Esophagus muscularis mucosa (tissue), 4 donors: Measurements from ENCODE around the gene MGAT1. TPM values are rescaled to one million over a fixed set of nuclear protein-coding genes. Genes with fewer than 3 reads are reported as not detected.

Source experiments
- DNase-seq: peaks from one replicate; pipeline ENCODE4 v3.0.0-alpha.2; 2017; ENCODE audit errors: extremely low spot score
- H3K27ac ChIP-seq, 4 donors: fragments of 200-600 bp; sonication (generic); replicated peaks in 1 of 4; 1 replicate in 3 of 4; 2 replicates in 1 of 4; pipeline ENCODE4 v1.5.1; 2016 to 2019; ENCODE audit warnings: mild to moderate bottlenecking in 1 of 4
- H3K27me3 ChIP-seq, 4 donors: fragments of 200-600 bp; sonication (generic); one replicate each; pipeline versions ENCODE4 v1.5.1 to v1.6.0; 2016 to 2019
- H3K36me3 ChIP-seq, 4 donors: fragments of 200-600 bp; sonication (generic); one replicate each; pipeline ENCODE4 v1.5.1; 2016 to 2019
- H3K4me1 ChIP-seq, 4 donors: fragments of 200-600 bp; sonication (generic); one replicate each; pipeline ENCODE4 v1.5.1; 2016 to 2019
- H3K4me3 ChIP-seq, 4 donors: fragments of 200-600 bp; sonication (generic); 1 replicate in 2 of 4; 2 replicates in 2 of 4; pipeline ENCODE4 v1.5.1; 2016 to 2019; ENCODE audit warnings: mild to moderate bottlenecking in 4 of 4, moderate library complexity in 1 of 4
- H3K9me3 ChIP-seq, 4 donors: fragments of 200-600 bp; sonication (generic); 1 replicate in 3 of 4; 2 replicates in 1 of 4; pipeline ENCODE4 v1.5.1; 2016 to 2019
- EP300 ChIP-seq: sonication (generic); formaldehyde crosslinking; IDR thresholded peaks from one replicate; pipeline ENCODE4 v1.6.1; 2017; ENCODE audit warnings: antibody characterized with exemption
- POLR2A ChIP-seq: fragments of 450-650 bp; IDR thresholded peaks from one replicate; pipeline ENCODE4 v1.6.1; 2017; ENCODE audit warnings: antibody characterized with exemption, moderate library complexity, mild to moderate bottlenecking, low read depth
- POLR2AphosphoS5 ChIP-seq, 2 donors: sonication (generic); formaldehyde crosslinking; IDR thresholded peaks; one replicate each; pipeline ENCODE4 v1.6.1; 2017; ENCODE audit warnings: antibody characterized with exemption in 2 of 2
- WGBS: methylation state at CpG from one replicate; pipeline ENCODE4 v1.1.5; 2018; 5-methylcytosine and 5-hydroxymethylcytosine counted together
- intact Hi-C: fragments of 100-400 bp; cut with DNase I; formaldehyde crosslinking; loops from one replicate; pipeline ENCODE4 v1.15.1; 2023
- total RNA-seq, 4 donors: library from RNA; depleted of rRNA; stranded (reverse); fragments of >200 nt; gene quantifications; one replicate each; pipeline versions ENCODE4 v1.1.0 to v1.2.1, GENCODE V29; 2016
- TF ChIP-seq, protein P1 (sequence below), 3 experiments: fragments of 200-600 bp in 2 of 3; fragments of 450-650 bp in 1 of 3; sonication (generic) in 2 of 3; IDR thresholded peaks; one replicate each; pipeline ENCODE4 v1.5.1; 2017 to 2019; ENCODE audit warnings: antibody characterized with exemption in 3 of 3, mild to moderate bottlenecking in 2 of 3, moderate library complexity in 1 of 3

MGAT1 gene
- total RNA-seq, 4 donors from 2014 or later, result 132 to 205 (median 190) TPM

DNA sequence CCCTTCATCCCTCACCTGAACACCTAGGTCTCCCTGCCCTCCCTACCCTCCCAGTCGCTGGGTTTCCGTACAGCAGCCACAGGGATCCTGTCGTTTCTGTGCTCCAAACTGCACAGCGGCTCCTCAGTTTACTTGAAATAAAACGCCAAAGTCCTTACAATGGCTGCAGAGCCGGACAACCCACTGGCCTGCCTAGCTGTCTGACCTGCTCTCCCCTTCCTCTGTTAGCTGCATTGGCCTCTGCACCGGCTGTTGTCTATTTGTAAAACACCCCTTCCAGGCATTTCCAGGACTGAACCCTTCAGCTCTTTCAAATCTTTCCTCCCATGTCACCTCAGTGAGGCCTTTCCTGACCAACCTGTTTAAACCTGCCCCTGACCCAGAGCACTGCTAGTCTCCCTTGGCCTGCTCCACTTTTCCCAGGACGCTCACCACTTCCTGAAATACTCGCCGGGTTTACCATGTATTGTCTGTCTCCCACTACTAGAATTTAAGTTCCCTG is 9.1 kb upstream of the MGAT1 start:
- Histone ChIP-seq H3K9me3 (no peaks in the 10 kb centered on the region), H3K36me3 (peaks cover 0 to 7% (median 3%) of the 10 kb centered on the region in 4 donors), H3K27me3 (no peaks in the 10 kb centered on the region), H3K4me1 (peaks cover 41 to 52% (median 50%) of the 10 kb centered on the region in 4 donors), H3K4me3 (peak overlapping the region; percentile 68 to 83 (median 75)), H3K27ac (peak overlapping the region; percentile 96 to 100 (median 98))
- WGBS, result 74% methylated on average over 10 of the region's 10 CpGs
- intact Hi-C loops, result no loop called here
- no peak for DNase-seq
- TF ChIP-seq POLR2A (no peak), EP300 (no peak), POLR2AphosphoS5 (IDR thresholded peaks at IDR 0.05) (no peak)
- TF ChIP-seq, protein P1, sequence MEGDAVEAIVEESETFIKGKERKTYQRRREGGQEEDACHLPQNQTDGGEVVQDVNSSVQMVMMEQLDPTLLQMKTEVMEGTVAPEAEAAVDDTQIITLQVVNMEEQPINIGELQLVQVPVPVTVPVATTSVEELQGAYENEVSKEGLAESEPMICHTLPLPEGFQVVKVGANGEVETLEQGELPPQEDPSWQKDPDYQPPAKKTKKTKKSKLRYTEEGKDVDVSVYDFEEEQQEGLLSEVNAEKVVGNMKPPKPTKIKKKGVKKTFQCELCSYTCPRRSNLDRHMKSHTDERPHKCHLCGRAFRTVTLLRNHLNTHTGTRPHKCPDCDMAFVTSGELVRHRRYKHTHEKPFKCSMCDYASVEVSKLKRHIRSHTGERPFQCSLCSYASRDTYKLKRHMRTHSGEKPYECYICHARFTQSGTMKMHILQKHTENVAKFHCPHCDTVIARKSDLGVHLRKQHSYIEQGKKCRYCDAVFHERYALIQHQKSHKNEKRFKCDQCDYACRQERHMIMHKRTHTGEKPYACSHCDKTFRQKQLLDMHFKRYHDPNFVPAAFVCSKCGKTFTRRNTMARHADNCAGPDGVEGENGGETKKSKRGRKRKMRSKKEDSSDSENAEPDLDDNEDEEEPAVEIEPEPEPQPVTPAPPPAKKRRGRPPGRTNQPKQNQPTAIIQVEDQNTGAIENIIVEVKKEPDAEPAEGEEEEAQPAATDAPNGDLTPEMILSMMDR (IDR thresholded peaks at IDR 0.05), result no peak

DNA sequence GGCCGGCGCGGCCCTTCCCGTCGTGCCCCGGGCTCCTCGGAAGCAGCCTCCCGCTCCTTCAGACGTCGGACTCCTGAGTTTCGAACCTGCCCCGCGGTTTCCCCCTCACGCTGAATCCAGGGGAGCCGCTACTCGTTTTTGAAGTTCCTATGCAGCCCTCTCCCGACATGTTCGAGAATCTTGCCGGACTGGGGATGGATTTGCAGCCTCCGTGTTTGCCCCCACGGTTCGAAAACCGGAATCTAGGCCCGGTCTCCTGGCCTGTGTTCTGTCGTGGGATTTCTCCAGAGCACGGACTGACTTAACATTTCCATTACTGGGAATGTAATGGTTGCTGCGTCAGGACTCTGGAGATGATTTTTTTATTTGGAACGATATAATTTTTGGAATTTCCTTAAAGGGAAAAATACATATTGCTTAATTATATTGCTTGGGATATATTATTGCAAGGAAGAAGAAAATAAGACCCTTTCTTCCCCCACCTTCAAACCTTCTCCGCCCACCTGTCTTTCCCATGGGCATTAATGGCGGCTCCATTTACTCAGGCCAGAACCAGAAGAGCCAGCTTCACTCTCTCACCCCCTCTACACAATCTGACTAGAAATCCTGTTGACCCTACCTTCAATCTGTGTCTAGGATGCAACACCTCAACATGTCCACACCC is 8.5 kb upstream of the MGAT1 start:
- peak overlapping the region; percentile 68 to 83 (median 75) for H3K4me3 ChIP-seq
- H3K36me3 ChIP-seq, result peaks cover 0 to 12% (median 3%) of the 10 kb centered on the region in 4 donors
- TF ChIP-seq POLR2AphosphoS5 (IDR thresholded peaks at IDR 0.05) (no peak), POLR2A (no peak), EP300 (no peak)
- TF ChIP-seq, protein P1 (IDR thresholded peaks at IDR 0.05), result no peak
- H3K9me3 ChIP-seq, result no peaks in the 10 kb centered on the region
- peaks cover 45 to 52% (median 50%) of the 10 kb centered on the region in 4 donors for H3K4me1 ChIP-seq
- no peak for DNase-seq
- no peaks in the 10 kb centered on the region for H3K27me3 ChIP-seq
- intact Hi-C loops, result no loop called here
- H3K27ac ChIP-seq, result peak overlapping the region; percentile 96 to 100 (median 98)
- 20% methylated on average over 10 of the region's 30 CpGs for WGBS

DNA sequence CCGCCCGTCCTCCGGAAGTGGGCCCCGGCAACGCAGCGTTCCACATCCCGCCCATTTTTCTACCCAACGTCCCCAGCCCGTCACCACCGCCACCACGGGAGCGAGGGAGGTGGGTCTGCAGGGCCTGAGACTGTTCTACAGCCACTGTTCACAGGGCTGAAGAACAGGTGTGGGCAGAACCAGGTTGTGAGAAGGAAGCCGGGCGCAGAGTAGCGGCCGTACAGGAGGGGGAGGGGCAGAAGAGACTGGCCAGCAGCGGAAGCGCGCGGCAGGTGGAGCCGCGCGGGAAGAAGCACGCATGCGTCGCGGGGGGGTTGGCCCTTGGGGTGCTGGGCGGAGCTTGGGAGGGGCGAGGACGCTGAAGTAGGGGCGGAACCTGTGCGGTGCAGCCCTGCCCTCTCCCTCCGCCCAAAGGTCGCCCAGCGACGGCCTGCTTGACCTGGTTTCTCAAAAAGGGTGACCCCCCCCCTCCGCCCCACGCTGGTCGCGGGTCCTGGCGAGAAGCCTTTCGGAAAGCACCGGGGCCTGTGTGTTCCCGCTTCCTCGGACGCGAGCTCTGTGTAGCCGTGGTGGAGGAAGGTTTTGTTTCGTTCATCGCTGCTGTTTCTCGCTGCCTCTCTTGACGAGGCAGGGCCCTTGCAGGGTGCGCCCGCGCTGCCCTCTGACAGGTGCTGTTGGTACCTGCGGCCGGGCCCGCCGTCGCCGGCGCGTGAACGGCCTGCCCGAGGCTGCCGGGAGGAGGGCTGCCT is 7.8 kb upstream of the MGAT1 start:
- H3K9me3 ChIP-seq, result no peaks in the 10 kb centered on the region
- peak overlapping the region; percentile 68 to 83 (median 75) for H3K4me3 ChIP-seq
- WGBS, result under 1% methylated on average over 34 of the region's 66 CpGs
- peaks cover 0 to 12% (median 3%) of the 10 kb centered on the region in 4 donors for H3K36me3 ChIP-seq
- H3K27ac ChIP-seq, result peak overlapping the region; percentile 96 to 100 (median 98)
- intact Hi-C loops, result no loop called here
- peaks cover 50 to 56% (median 53%) of the 10 kb centered on the region in 4 donors for H3K4me1 ChIP-seq
- DNase-seq, result peak; percentile 99
- no peaks in the 10 kb centered on the region for H3K27me3 ChIP-seq
- TF ChIP-seq, protein P1 (IDR thresholded peaks at IDR 0.05), result no peak
- TF ChIP-seq EP300 (no peak), POLR2AphosphoS5 (IDR thresholded peaks at IDR 0.05) (peak; percentile 70 to 92), POLR2A (peak; percentile 29)

DNA sequence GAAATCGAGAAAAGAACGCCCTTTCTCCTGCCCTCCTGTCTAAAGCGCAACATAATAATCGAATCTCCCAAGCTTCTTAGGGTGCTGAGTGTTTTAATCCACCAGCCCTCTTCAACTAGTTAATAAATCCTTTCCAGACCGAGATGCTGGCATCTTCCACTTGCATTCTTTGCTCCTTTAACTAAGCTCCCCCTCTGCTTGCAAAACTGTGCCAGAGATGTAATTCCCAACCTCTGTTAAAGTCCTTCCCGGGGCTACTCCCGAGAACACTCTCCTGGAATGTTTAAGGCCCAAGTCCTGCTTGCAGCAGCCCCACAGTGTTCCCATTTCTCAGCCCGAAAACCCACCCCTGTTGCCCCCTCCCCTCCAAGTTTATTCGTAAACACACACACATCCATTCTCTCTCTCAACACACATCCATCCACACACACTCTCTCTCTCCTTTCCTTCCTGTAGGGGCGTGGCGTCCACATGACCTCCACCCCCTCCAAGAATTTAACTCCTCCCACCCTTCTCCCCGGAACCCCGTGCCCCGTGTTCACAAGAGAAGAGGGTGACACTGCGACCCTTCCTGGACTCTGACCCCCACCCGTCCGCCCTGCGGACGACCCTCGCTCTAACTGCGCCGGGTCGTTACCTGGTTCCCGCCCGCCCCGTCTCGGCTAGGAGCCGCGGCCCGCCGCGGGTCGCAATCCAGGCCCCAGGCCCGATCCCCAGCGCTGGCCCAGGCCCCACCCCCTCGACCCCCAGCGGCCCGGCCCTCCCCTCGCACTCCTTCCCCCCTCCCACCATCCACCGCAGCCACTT is 7.0 kb upstream of the MGAT1 start:
- WGBS, result 3% methylated on average over 38 of the region's 40 CpGs
- H3K4me1 ChIP-seq, result peaks cover 52 to 64% (median 60%) of the 10 kb centered on the region in 4 donors
- intact Hi-C loops, result no loop called here

More for the DNA sequence above, 7.0 kb upstream of the MGAT1 start:
- no peaks in the 10 kb centered on the region for H3K9me3 ChIP-seq
- peak overlapping the region; percentile 96 to 100 (median 98) for H3K27ac ChIP-seq
- peak overlapping the region; percentile 68 to 83 (median 75) for H3K4me3 ChIP-seq
- H3K27me3 ChIP-seq, result no peaks in the 10 kb centered on the region
- peaks cover 0 to 12% (median 5%) of the 10 kb centered on the region in 4 donors for H3K36me3 ChIP-seq
- TF ChIP-seq POLR2A (no peak), POLR2AphosphoS5 (IDR thresholded peaks at IDR 0.05) (peak in 1 of 2 donors; percentile 35)
- peak; percentile 98 for DNase-seq
